C4-2B (cell line): ENCODE results near the gene GRM5.

Experiments used
- CTCF ChIP-seq: fragments of 450-650 bp; conservative IDR thresholded peaks from 2 replicates; pipeline ENCODE4 v1.5.1; 2017; ENCODE audit warnings: mild to moderate bottlenecking
- ZFX ChIP-seq: fragments of 450-650 bp; IDR thresholded peaks from 2 replicates; pipeline ENCODE4 v1.6.1; 2017

DNA sequence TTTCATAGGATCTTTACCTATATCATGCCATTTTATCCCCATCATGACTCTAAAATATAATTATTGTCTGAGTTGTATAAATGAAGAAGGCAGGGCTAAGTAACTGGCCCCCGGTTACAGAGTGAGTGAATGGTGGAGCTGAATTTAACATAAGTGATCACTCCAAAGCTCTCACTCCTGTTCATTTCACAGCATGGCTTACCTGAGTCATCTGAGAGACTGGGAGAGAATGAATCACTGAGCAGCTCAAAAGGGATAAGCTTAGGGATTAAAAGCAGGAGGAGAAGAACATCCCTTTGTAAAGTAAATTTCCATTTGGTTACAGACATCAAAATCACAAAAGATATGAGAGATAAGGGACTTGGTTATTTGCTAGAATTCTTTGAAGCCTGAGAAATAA, 434.3 kb downstream of the GRM5 start:
- no peak for TF ChIP-seq CTCF
- TF ChIP-seq ZFX: no peak
